Measurements from ENCODE around the gene ZRANB3.

GRCh38 chr2:135557530-135557929, 26.5 kb upstream of the ZRANB3 start:
- TF ChIP-seq CTCF (IDR thresholded peaks at IDR 0.05) (no peak), POLR2A (IDR thresholded peaks at IDR 0.05) (no peak), POLR2AphosphoS5 (IDR thresholded peaks at IDR 0.05) (no peak)
